ENCODE measurements around the gene CNBD2. TPM values are rescaled to one million over a fixed set of nuclear protein-coding genes. Genes with fewer than 3 reads are reported as not detected.
A peak's percentile ranks its signal among the peaks of the same experiment; 100 is the strongest.
"Not testable (repeated sequence)": the region's sequence is repeated elsewhere in the genome, so short reads cannot be mapped to it uniquely, and the experiment has no call there.

The CNBD2 gene
- total RNA-seq, 1 donor, result 2.2 TPM

DNA sequence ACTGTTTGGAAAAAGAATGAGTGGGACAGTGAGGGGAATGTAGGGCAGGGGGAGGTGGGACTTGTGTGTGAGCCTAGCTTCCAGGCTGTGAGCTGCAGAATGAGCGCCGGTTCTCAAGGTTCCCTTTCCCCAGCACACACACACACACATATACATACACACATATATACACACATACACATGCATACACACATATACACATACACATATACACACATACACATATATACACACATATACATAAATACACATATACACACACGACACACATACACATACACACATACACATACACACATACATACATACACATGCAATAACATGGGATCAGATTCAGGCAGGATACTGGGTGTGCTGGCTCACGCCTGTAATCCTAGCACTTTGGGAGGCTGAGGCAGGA is 66.5 kb downstream of the CNBD2 start:
- no peak for DNase-seq (ENCODE audit: low read depth)
- TF ChIP-seq, protein P1, sequence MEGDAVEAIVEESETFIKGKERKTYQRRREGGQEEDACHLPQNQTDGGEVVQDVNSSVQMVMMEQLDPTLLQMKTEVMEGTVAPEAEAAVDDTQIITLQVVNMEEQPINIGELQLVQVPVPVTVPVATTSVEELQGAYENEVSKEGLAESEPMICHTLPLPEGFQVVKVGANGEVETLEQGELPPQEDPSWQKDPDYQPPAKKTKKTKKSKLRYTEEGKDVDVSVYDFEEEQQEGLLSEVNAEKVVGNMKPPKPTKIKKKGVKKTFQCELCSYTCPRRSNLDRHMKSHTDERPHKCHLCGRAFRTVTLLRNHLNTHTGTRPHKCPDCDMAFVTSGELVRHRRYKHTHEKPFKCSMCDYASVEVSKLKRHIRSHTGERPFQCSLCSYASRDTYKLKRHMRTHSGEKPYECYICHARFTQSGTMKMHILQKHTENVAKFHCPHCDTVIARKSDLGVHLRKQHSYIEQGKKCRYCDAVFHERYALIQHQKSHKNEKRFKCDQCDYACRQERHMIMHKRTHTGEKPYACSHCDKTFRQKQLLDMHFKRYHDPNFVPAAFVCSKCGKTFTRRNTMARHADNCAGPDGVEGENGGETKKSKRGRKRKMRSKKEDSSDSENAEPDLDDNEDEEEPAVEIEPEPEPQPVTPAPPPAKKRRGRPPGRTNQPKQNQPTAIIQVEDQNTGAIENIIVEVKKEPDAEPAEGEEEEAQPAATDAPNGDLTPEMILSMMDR (IDR thresholded peaks at IDR 0.05; ENCODE audit: insufficient read depth, low read length), result no peak
- no peak overlapping the region for H3K4me3 ChIP-seq (ENCODE audit: low read depth, low read length)

DNA sequence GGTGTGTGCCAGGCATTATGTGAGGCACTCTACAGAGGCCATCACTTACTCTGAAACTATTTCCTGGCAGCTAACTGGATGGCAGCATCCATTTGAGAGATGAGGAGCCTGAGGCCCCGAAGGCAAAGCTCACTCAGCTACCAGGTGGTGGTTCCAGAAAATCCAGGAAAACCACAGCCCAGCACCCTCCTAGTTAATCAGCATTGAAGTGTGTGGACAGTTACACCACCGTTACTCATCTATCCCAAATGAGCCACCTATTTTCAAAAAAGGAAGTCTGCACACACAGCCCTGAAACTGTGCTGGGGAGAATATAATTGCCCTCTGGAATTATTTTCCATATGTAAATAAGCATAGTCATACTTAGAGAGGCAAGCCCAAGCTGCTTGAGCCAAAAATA is 67.4 kb downstream of the CNBD2 start:
- TF ChIP-seq, protein P1 (IDR thresholded peaks at IDR 0.05; ENCODE audit: insufficient read depth, low read length), result no peak
- DNase-seq (ENCODE audit: low read depth), result no peak
- H3K4me3 ChIP-seq (ENCODE audit: low read depth, low read length), result no peak overlapping the region

DNA sequence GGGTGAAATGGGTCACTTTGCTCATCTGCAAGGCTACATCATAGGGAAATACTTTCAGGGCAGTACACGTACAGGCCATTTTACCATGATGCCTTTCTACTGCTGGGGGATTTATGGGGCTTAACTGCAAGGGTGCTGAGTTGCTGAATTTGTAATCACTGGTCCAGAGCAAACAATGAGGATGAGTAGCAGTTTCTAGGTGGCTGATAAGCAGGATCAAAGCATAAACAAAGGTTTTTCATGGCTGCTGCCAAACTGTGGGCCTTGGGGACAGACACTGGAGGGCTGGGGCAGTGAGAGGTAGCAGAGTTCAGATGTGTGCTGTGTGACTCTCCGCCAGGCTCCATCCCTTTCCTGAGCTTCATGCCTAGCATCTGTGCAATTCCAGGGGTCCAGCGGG is 68.3 kb downstream of the CNBD2 start:
- H3K4me3 ChIP-seq (ENCODE audit: low read depth, low read length), result no peak overlapping the region
- no peak for DNase-seq (ENCODE audit: low read depth)
- TF ChIP-seq, protein P1 (IDR thresholded peaks at IDR 0.05; ENCODE audit: insufficient read depth, low read length), result no peak

DNA sequence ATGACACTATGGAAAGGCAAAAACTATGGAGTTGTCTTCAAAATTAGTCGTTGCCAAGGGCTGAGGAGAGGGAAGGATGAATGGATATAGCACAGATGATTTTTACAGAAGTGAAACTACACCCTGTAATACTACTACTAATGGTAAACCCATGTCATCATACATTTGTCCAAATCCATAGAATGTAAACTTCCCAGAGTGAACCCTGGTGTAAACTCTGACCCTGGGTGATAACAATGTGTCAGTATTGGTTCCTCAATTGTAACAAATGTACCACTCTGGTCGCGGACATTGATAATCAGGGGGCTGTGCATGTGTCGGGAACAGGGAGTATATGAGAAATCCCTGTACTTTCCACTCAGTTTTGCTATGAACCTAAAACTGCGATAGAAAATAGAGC is 72.2 kb downstream of the CNBD2 start:
- H3K4me3 ChIP-seq (ENCODE audit: low read depth, low read length), result no peak overlapping the region
- DNase-seq (ENCODE audit: low read depth), result no peak
- TF ChIP-seq, protein P1 (IDR thresholded peaks at IDR 0.05; ENCODE audit: insufficient read depth, low read length), result no peak

DNA sequence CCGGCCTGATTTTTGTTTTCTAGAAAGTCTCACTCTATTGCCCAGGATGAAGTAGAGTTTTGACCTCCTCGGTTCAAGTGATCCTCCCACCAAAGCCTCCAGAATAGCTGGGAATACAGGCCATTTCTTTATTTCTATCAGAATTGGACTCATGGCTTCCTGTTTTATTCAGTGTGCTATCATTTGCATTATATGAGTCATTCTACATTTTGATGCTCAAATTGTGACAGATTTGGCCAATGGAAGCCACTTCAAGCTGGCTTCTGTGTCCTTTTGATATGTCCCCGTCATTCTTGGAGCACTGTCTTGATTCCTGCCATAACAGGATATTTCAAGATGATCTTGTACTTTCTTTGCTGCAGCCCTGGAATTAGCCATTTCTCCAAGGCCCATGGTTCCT is 75.1 kb downstream of the CNBD2 start:
- no peak for DNase-seq (ENCODE audit: low read depth)
- H3K4me3 ChIP-seq (ENCODE audit: low read depth, low read length), result no peak overlapping the region
- TF ChIP-seq, protein P1 (IDR thresholded peaks at IDR 0.05; ENCODE audit: insufficient read depth, low read length), result no peak

DNA sequence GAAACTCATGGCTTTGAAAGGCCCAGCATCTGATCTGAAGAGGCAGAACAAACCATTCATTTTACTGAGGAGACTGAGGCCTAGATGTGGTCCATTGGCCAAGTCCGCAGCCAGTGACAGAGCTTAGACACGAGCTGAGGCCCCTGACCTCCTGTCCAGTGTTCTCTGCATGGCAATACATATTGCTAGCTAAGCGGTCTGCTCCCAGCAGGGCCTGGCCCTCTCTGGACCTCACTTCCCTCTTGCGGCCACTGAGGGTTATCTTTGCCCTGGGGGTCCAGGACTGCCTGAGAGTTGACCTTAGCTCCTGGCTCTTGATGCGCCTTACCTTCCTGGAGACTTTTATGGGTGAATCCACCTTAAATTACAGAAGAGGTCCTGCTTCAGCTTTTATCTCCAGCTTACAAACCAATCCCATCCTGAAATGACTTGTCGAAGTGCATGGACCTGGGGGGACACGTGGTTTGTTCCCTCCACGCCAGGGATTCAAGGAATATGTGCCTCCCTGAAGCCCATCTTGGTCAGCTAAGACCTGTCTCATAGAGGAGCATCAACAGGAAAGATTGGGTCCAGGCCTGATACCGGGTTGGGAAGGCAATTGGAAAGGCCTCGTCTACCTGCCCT is 75.6 kb downstream of the CNBD2 start:
- TF ChIP-seq, protein P1 (IDR thresholded peaks at IDR 0.05; ENCODE audit: insufficient read depth, low read length), result no peak
- H3K4me3 ChIP-seq (ENCODE audit: low read depth, low read length), result no peak overlapping the region
- no peak for DNase-seq (ENCODE audit: low read depth)

DNA sequence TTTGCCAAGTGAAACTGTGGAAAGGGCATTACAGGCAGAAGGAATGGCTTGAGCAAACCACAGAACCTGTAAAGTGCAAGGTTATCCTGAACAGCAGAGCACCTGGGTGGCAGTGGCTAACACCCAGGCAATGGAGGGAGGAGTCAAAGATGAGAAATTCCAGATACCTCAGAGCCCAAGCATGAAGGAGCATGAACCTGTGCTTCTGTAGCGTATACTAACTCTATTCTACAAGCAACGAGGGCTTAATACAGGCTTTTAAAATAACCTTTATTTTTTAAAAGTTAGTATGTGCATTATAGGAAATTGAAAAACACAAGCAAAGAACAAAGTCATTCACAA is 77.0 kb downstream of the CNBD2 start:
- no peak overlapping the region for H3K4me3 ChIP-seq (ENCODE audit: low read depth, low read length)
- DNase-seq (ENCODE audit: low read depth), result no peak
- TF ChIP-seq, protein P1 (IDR thresholded peaks at IDR 0.05; ENCODE audit: insufficient read depth, low read length), result no peak

DNA sequence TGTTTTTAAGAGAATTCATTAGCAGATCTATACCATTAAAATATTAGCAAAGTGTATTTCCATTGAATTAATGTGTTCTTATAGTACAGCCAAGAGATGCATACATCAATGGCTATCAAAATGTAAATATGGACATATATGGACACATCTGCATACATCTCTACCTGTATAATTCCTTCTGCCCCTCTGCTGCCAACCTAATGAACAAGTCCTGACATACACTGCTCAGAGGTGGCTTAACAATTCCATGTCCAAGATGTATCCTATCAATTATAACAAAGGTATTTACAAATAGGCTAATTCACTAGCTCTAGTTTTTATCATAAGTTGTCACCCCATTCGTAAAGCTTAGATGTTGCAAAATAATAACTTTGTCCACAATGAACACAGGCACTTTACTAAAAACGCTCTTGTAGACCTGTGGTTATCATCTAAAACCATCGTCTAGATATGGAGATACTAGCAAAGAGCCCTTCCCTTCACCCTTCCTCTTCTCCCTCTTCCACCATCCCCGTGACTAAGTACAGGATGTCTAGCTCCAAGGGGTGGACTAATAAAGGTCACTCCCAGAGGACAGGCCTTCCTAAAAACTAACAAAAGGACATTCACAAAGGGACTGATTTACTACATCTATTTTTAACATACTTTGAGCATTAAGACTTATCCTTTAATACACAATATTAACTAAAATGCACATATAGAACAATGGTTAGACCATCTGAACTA is 77.8 kb downstream of the CNBD2 start:
- not testable (repeated sequence) for H3K4me3 ChIP-seq (ENCODE audit: low read depth, low read length)

DNA sequence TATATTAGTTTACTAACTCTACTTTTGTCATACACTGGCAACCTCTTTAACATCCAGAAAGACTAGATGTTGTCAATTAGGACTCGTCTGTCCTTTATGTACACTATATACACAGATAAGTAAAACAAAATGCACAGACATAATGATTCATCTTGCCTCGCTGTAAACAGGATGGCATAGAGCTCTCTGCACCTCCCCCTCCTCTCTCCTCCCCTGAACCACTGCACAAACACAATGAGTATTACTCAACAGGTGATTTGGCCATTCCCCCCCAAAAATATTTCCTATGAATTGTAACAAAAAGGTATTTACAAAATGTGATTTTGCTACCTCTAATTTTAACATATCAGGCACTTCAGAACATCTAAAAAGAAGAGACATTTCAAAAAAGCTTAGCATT is 81.0 kb downstream of the CNBD2 start:
- DNase-seq (ENCODE audit: low read depth), result not testable (repeated sequence)
- H3K4me3 ChIP-seq (ENCODE audit: low read depth, low read length), result peak overlapping the region; percentile 63

More for the DNA sequence above, 77.8 kb downstream of the CNBD2 start:
- not testable (repeated sequence) for DNase-seq (ENCODE audit: low read depth)
